ENCODE results near the gene COG5.

Gene COG5

DNA sequence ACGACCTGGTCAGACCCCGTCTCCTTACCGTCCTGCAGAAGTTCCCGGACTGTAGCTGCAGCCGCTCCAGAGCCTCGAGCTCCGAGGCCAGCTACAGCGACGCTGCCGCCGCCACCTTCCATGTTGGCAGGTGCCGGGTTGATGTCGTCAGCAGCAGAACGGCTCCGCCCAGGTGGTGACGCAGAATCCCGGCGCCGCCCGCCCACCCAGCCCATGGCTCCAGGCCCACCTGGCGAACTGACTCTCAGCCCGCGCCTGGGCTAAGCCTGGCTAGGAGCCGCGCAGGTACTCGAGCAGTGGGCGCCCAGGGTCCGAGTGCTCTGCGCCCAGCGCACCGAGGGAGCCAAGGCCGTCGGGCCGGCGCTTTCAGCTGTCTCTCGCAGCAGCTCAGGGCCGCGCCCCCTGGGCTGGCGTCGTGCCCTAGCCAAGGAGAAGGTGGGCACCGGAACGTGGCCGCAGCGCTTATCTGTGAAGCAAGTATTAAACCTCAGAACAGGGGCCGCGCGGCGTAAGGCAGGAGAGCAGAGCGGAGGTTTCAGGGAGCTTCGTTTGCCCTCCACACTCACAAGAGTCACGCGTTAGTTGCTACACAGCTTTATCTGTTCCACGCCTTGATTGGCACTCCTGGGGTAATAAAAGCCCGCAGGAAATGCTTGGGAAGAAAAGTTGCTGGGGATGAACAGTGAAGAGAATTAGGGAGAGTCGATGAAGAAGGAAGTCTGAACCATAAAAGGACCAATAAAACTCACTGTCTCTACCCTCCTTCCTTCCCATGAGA, at the start of gene COG5, which contains the start of gene DUS4L:
Gene COG5 (minus strand): TSS at position 146 of the 778 bp plus-strand sequence. CDS start 24 bp downstream, at position 122.
Gene DUS4L (plus strand): TSS at position 197 of the 778 bp plus-strand sequence. CDS start 3,100 bp downstream, outside the sequence.
- no peak for TF ChIP-seq Cebpa-rat (IDR thresholded peaks at IDR 0.05)

DNA sequence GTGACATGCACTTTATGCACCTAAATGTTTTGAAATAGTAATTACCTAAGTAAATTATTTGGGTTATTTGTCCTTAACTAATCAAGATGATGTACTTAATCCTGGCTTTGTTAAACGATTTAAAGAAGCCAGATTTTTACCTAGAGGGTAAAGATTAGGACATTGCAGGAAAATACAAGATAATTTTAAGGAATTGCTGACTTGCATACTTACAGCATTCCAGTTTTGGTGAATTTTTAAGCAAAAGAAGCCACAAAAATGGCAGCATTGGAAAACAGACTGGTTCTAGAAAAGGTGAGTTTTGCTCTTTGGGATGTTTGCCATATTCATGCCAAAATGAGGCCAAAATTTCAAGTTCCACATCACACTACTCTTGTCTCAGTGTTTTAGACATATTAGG, 49.7 kb upstream of the COG5 start:
- H3K9ac ChIP-seq = no peak overlapping the region
- H3K36me3 ChIP-seq = peaks cover 20% of the 10 kb centered on the region
- H3K4me3 ChIP-seq = no peak overlapping the region
- H3K4me1 ChIP-seq = no peaks in the 10 kb centered on the region
- H3K9me3 ChIP-seq = no peaks in the 10 kb centered on the region
- H4K20me1 ChIP-seq = no peaks in the 10 kb centered on the region
- H3K27ac ChIP-seq = no peak overlapping the region
- H3K27me3 ChIP-seq = no peaks in the 10 kb centered on the region
- no peak overlapping the region for H3K4me2 ChIP-seq
- TF ChIP-seq Cebpa-rat (IDR thresholded peaks at IDR 0.05) = no peak

More for the DNA sequence above, at the start of gene COG5, which contains the start of gene DUS4L:
- Histone ChIP-seq H3K27me3 (no peaks in the 10 kb centered on the region), H3K4me3 (peak within 1 kb of the TSS; percentile 82), H3K4me1 (peaks cover 40% of the 10 kb centered on the region), H3K36me3 (no peaks in the 10 kb centered on the region; the same call in 1 of the 2 replicates), H4K20me1 (peaks cover 22% of the 10 kb centered on the region; the same call in 1 of the 2 replicates), H3K27ac (peak within 1 kb of the TSS; percentile 80), H3K9me3 (no peaks in the 10 kb centered on the region), H3K9ac (peak within 1 kb of the TSS; percentile 88), H3K4me2 (peak within 1 kb of the TSS; percentile 85)

DNA sequence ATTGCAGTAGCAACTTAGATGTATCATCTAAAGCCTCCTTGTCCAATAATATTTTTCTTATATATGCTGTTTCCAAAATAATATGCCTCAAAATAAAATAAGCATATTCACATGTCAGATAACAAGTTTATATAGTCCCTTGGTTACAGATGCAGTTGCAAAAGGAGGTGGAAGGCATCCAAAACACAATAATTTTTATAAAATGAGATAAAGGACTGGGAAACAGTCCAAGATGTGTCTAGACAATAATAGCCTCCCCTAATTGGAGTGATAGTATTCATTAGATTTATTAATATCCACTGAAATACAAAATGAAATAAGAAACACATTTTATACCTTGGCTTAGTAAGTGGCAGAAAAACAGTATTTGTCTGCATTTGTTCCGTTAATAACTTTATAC, 46.6 kb upstream of the COG5 start:
- Histone ChIP-seq H3K4me2 (no peak overlapping the region), H3K27me3 (no peaks in the 10 kb centered on the region), H3K27ac (no peak overlapping the region), H3K4me3 (no peak overlapping the region), H3K36me3 (peaks cover 15% of the 10 kb centered on the region), H4K20me1 (no peaks in the 10 kb centered on the region), H3K9ac (no peak overlapping the region), H3K9me3 (no peaks in the 10 kb centered on the region), H3K4me1 (no peaks in the 10 kb centered on the region)
- no peak for TF ChIP-seq Cebpa-rat (IDR thresholded peaks at IDR 0.05)

DNA sequence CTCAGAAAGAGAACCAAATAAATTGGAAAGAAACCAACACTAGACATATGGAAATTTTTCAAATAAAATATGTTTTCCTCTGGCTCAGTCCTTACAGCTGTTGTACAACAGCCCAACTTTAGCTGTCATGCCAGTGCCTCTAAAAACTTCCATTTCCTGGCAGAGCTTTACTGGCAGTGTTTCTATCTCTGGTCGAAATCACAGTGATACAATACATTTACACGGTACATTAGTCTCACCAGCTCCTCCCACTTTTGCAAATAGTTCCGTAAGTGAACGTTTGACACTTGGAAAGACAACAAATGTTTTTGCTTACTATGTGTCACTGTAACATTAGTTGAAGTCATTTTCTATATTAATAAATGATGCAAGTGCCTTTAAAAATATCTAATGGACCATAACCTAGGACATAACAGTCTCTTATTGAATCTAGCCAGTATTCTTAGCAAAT, 46.1 kb upstream of the COG5 start:
- H3K4me2 ChIP-seq = no peak overlapping the region
- peaks cover 11% of the 10 kb centered on the region for H3K36me3 ChIP-seq
- no peaks in the 10 kb centered on the region for H3K9me3 ChIP-seq
- no peak overlapping the region for H3K27ac ChIP-seq
- H3K27me3 ChIP-seq = no peaks in the 10 kb centered on the region
- H4K20me1 ChIP-seq = no peaks in the 10 kb centered on the region
- no peak for TF ChIP-seq Cebpa-rat (IDR thresholded peaks at IDR 0.05)
- H3K4me1 ChIP-seq = no peaks in the 10 kb centered on the region
- no peak overlapping the region for H3K4me3 ChIP-seq
- no peak overlapping the region for H3K9ac ChIP-seq

DNA sequence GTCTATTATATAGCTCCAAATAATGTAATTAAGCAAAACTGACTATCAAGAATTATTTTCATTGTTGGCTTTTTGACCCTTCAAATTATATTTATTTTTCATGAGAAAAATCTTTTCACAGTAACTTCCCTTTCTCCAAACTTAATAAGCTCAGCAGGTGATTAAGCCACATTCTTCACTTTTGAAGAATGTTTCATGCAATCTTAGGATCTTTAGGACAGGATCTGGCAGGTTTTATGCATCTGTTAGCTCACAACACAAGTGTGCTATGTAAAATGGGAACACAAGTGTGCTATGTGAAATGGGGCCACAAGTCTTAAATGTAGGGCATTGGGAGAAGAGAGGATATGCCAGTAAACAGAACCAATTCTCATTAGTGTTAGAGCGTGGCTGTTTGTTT, 42.6 kb upstream of the COG5 start:
- H3K27ac ChIP-seq = no peak overlapping the region
- H3K4me2 ChIP-seq = no peak overlapping the region
- H3K4me1 ChIP-seq = no peaks in the 10 kb centered on the region
- no peaks in the 10 kb centered on the region for H3K9me3 ChIP-seq
- no peaks in the 10 kb centered on the region for H4K20me1 ChIP-seq
- no peak overlapping the region for H3K9ac ChIP-seq
- H3K36me3 ChIP-seq = no peaks in the 10 kb centered on the region
- H3K4me3 ChIP-seq = no peak overlapping the region
- no peak for TF ChIP-seq Cebpa-rat (IDR thresholded peaks at IDR 0.05)
- no peaks in the 10 kb centered on the region for H3K27me3 ChIP-seq

DNA sequence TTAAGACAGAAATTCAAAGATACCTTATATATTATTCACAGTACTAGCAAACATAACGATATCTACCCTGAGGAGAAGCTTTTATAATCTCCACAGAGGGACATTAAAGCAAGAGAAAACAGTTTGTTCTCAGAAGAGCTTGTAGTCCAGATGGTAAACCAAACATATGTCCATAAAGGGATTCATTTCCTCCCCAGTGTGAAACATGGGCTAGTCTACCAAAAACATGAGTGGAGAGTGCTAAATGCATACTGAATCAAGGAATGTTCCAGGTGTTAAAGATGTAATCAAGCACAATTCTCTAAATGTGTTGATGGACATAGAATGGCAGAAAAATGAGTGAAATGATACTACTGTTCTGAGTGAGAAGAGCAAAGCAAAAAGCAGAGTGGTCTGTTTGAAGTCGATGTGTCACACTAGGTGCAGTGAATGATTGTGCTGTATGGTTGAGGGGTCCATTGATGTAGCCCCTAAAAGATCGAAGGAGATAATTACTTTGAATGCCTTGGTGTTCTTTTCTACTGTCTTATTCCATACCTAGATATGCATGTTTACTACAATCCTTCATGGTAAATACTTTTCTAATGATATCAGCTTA, 41.6 kb upstream of the COG5 start:
- H3K27ac ChIP-seq = no peak overlapping the region
- no peak overlapping the region for H3K9ac ChIP-seq
- no peaks in the 10 kb centered on the region for H3K9me3 ChIP-seq
- no peak overlapping the region for H3K4me2 ChIP-seq
- H3K4me1 ChIP-seq = no peaks in the 10 kb centered on the region
- H3K4me3 ChIP-seq = no peak overlapping the region
- H4K20me1 ChIP-seq = no peaks in the 10 kb centered on the region
- H3K27me3 ChIP-seq = no peaks in the 10 kb centered on the region
- no peak for TF ChIP-seq Cebpa-rat (IDR thresholded peaks at IDR 0.05)
- H3K36me3 ChIP-seq = no peaks in the 10 kb centered on the region; the same call in 1 of the 2 replicates

DNA sequence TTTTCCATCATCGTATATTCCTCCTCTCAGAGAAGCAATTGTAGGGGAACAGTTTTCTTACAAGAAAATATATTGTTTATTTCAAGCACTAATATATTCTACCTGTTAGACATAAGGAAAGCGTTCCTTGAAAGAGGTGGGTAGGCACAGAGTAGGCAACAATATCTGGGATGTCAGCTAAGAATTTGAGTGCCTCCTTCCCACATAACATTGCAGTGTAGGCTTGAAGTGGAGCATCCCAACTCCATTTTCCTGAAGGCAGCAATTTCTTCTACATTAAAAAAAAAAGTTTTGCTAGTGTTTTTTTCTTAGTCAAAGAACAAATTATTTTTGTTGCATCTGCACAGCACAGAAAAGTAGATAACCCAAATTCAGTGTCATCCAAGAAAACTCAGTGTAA, 37.1 kb upstream of the COG5 start:
- Histone ChIP-seq H3K9me3 (no peaks in the 10 kb centered on the region), H3K27me3 (no peaks in the 10 kb centered on the region), H3K4me2 (no peak overlapping the region), H3K9ac (no peak overlapping the region), H3K27ac (no peak overlapping the region), H3K4me3 (no peak overlapping the region), H3K4me1 (no peaks in the 10 kb centered on the region), H4K20me1 (no peaks in the 10 kb centered on the region), H3K36me3 (no peaks in the 10 kb centered on the region; the same call in 1 of the 2 replicates)
- no peak for TF ChIP-seq Cebpa-rat (IDR thresholded peaks at IDR 0.05)

DNA sequence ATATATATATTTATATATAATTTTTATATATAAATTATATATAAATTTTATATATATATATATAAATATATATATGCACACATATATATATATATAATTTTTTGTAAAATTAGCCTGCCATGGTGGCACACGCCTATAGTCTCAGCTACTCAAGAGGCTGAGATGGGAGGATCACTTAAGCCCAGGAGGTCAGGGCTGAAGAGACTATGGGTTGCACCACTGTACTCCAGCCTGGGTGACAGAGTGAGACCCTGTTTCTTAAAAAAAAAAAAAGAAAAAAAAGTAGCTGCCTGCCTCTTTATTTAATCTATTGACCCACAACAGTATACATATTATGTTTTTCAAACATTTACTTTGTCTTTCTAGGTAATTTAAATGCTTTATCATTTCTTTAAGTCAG, 35.5 kb upstream of the COG5 start:
- no peak for TF ChIP-seq Cebpa-rat (IDR thresholded peaks at IDR 0.05)
- no peaks in the 10 kb centered on the region for H3K9me3 ChIP-seq
- no peak overlapping the region for H3K4me3 ChIP-seq
- H3K27ac ChIP-seq = no peak overlapping the region
- peaks cover 11% of the 10 kb centered on the region for H3K36me3 ChIP-seq
- H3K9ac ChIP-seq = no peak overlapping the region
- H3K27me3 ChIP-seq = no peaks in the 10 kb centered on the region
- H4K20me1 ChIP-seq = no peaks in the 10 kb centered on the region
- H3K4me2 ChIP-seq = no peak overlapping the region
- no peaks in the 10 kb centered on the region for H3K4me1 ChIP-seq

DNA sequence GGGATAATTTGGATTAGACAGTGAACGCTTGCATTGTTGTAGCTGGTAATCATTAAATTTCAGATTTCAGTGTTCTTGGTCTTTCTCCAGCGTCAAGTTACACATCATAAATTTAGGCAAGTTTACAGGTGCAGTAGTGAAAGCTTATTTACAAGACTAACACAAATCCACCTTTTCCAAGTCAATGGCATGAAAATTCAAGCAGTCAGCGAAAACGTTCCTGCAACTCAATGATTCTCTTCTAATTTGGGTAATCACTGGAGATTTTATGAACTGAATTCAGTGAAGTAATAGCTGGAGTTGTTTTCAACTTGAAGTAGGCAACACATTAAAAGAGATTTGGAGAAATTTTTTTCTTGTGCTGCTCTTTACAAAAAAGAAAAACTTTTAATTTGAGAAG, 34.2 kb upstream of the COG5 start:
- Histone ChIP-seq H3K9ac (no peak overlapping the region), H3K27ac (no peak overlapping the region), H3K4me3 (no peak overlapping the region), H3K9me3 (no peaks in the 10 kb centered on the region), H4K20me1 (no peaks in the 10 kb centered on the region), H3K4me2 (no peak overlapping the region), H3K36me3 (peaks cover 16% of the 10 kb centered on the region), H3K4me1 (no peaks in the 10 kb centered on the region), H3K27me3 (no peaks in the 10 kb centered on the region)
- TF ChIP-seq Cebpa-rat (IDR thresholded peaks at IDR 0.05) = no peak

DNA sequence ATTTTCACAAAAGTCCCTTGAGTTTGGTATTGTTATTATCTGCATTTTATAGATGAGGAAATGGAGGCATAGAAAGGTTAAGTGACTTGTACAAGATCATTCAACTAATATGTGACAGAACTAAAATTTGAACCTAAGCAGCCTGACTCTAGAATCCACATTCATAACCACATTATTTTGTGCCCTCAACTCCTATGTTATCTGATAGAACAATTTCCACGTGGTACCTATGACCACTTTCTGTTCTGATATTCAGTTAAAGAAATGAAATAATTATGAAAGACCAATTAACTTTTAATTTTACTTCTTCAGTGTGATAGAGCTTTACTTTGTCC, 33.8 kb upstream of the COG5 start:
- no peak for TF ChIP-seq Cebpa-rat (IDR thresholded peaks at IDR 0.05)
- Histone ChIP-seq H3K4me1 (no peaks in the 10 kb centered on the region), H3K4me3 (no peak overlapping the region), H3K27ac (no peak overlapping the region), H4K20me1 (no peaks in the 10 kb centered on the region), H3K4me2 (no peak overlapping the region), H3K9me3 (no peaks in the 10 kb centered on the region), H3K27me3 (no peaks in the 10 kb centered on the region), H3K9ac (no peak overlapping the region), H3K36me3 (peaks cover 16% of the 10 kb centered on the region)
